Amniotic epithelial cell (primary cell): ENCODE measurements around the gene ADGRB3.

Experiments
- DNase-seq: peaks from one replicate; pipeline ENCODE4 v3.0.0-alpha.2; 2010; ENCODE audit warnings: low read depth

Gene ADGRB3

DNA sequence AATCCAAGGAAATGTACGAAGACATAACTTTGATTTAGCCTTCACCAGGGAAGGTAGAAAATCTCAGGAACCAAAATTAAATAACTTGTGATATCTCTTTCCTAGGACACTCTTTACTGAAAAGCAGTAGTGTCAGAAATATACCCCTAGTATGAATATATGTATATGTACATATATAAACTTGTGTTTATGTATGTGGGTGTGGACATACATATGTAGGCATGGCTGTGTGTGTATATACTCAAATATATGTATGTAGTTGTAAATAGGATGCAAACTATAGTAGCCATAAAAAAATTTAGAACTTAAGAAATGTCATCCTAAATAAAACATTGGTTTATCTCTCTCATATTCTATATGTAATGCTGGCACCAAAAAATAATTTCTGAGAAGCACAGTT is 500.8 kb downstream of the ADGRB3 start:
- DNase-seq = no peak

DNA sequence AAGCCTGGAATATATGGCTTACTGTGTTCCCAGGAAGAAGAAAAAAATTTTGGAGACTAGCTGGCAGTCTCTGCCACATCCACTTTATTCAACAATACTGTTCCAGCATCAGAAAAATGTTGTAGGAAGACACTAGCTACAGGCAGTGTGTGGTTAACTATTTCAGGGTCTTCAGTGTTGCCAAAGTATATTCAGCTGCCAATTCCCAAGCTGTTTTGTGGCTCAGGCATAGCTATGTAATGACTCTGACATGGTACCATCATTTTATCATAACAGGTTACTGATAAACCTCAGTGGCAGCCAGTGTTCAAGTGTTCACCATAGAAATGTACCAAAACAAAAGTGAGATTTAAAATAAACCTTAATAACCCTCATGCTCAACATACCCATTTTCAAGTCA is 503.1 kb downstream of the ADGRB3 start:
- DNase-seq = no peak

DNA sequence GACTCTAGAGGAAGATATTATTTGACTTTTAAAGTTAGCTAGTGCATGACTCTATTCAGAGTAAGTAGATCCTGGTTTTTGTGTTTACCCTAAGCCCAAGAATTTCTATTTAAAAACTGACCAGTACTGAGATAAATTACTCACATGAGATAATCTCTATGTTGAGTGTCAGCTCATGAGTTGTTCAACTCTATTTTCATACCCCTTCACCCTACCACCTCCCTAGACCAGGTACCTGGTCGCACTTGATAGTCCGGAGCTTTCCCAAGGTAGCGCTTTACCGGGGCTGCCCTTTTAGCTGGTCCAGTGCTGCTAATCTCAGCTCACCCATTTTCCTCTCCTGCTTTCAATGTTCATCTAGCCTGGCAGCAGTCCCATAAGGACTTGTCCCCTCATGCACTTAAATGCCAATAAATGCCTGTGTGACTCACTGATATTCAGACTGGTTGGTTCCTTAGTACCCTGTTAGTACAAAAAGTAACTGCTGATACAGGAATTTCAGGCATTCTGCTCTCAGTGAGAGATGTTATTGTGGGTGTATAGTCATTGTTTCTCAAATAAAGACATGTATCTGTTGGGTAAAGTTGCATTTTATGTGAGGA is 503.9 kb downstream of the ADGRB3 start:
- no peak for DNase-seq

DNA sequence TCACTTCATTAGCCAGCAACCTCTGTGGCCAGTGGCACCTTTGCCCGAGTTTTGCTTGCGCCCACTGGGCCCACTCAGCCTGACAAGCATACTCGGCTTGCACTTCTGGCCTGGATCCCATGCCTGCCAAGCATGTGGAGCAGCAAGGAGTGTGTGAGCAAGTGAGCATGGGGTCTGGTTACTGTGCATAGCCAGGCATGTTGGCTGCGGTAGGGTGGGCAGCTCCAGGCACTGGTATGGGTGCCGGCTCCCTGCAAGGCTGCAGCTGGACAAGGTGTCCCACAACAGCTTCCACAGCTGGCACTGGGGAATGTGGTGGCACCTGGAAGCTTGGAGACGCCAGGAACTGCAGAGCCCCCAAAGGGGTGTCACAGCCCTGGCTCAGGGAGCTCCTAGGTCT is 510.0 kb downstream of the ADGRB3 start:
- no peak for DNase-seq

DNA sequence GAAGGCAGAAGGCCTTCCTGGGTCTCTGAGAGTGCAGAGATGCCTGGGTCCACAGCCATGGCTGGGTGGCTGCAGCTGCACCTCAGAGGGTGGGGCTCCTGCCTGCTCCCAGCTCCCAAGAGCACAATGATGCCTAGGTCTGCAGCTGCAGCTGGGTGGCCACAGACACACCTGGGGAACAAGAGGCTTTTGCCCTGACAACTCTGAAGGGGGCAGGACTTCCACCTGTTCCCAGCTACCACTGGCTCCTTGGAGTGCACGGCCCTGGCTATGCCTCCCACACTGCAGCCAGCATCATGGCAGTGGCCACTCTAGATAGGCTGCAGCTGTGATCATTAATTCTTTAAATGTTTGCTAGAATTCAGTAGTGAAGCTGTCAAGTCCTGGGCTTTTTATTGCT is 511.3 kb downstream of the ADGRB3 start:
- DNase-seq = no peak

DNA sequence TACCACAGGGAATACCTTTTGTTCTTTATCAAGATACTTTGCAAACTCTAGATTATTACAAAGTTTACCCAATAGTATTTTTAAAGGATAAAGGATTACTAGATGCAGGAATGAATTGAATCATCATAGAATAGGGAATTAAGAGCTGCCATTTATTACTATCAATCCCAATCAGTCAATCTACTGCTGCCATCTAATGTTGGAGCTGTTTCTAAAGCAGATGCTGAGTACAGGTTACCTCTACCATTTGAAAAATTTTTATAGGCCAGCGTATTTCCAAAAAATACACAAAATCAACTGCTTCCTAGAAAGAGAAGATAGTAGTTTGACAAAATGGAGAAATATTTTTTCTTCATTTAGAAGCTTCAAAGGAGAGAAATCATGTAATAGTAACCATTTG is 520.4 kb downstream of the ADGRB3 start:
- no peak for DNase-seq

DNA sequence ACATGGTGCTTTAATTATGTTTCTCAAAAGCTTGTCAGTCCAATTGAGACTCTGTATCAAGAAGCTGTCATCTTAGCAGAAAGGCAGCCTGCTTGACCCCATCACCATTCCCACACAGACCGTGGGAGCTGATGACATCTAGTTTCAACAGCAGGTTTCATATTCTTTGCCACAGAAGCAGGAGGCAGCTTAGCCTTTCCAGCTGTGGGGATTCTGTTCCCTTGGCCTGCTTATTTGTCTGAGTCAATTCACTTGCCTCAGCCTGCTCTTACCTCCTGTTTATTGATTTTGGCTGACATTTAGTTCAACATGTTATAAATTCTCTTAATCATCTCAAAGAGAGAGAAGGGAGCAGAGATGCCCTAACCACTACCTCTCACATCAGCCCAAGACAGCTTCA is 527.7 kb downstream of the ADGRB3 start:
- DNase-seq = no peak

DNA sequence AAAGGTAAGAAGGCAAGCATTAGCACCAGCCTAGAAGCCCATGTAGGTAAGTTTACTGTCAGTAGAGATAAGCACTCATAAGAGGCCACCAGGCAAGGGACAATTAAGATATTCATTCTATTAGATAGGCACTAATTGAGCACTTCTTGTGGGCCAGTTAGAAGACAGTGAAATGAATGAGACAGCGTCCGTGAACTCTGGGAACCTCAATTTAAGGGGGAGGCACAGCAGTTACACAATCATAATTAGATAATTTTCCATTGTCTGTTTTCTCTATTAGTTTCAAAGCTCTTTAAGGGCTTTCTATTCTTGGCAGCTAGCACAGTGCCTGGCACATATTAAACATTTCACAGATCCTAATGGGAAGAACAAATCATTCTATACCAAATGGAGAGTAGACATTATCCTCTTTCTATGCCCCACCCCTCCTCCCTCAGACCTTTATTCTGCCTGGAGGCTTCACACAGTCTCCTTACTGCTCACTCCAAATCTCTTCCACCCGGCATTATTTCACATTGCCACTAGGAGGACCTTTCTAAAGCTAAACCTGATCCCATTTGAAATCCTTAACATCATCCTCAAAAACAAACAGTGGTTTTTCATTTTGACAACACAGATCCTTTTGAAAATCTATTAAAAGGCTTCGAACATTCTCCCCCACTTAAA is 529.6 kb downstream of the ADGRB3 start:
- DNase-seq = no peak

DNA sequence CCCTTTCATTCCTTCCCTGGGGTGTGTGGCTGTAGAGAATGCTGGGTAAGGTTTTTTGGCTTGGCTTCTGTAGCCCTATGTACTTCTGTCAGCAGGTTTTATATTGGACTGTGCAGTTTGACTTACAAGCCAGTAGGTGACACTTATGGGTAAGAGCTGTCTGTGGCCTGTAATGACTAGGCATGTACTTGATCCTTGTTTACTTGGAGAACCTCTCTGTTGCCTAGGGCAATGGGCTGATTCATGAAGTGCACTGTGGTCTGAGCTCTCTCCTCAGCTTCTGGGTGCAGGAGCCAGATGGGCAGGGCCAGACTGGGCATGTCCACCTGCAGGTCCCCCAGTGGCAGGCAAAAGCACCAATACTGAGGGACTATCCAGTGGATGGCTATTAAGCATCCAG is 544.6 kb downstream of the ADGRB3 start:
- no peak for DNase-seq

DNA sequence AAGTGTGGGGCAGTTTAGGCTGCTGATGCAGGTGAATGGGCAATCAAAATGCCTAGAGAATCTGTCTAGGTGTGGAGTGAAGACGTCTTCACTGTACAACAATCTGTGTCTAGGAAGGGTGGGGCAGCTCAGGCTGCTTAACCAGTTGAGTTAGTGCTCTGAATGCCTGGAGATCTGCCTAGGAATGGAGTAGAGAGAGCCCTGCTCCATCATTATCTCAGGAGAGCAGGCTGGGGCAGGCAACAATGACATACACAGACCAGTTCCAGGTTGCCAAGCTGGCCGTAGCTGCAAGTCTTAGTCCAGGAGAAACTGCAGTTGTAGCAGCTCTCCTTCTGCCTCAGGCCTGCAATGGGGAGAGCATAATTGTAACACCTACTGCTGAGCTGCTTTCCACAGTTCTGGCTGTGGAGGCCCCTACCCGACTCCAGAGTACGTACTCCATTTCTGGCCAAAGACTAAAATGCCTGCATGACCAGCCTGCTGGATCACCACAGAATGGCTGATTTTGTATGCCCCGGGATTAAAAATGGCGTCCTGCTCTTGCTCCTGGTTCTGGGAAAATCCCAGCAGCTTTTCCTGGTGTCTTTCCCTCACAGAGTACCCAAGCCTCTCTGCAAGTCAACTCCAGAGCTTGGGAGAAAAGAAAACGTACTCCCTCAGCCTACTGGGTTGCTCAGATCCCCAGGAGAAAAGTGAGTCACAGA is 545.4 kb downstream of the ADGRB3 start:
- DNase-seq = no peak

DNA sequence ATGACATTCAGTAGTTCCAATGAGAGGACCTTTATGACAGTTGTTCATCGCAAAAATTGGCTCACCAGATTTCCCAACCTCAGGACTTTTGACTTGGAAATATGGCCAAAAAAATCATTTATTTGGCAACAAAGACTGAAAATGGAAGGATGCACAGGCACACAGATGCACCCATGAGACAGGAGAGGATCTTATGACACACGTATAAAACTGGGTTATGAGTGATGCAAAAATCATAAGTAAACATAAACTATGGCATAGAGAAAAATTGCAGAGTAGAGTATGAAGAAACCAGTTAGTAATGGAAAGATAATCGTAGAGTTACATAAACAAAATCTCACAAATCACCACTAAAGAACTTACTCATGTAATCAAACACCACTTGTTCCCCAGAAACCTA is 546.9 kb downstream of the ADGRB3 start:
- DNase-seq = no peak

DNA sequence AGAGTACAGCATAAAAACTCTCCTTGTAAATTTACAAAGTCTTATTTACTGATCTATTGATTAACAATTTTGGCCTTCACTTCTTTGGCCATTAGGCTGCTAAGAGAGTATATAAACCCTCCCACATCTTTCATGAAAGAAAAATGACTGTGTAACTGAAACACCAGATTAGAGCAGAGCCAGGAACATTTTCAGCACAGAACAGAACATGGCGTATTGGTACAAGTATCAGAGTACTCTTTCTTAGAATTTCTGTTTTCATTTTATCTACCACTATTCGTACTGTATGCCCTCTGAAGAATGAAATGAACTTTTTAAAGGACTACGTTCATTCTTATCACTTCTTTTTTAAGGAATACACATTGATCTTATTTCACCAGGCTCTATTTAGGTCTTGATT is 550.2 kb downstream of the ADGRB3 start:
- DNase-seq = no peak

DNA sequence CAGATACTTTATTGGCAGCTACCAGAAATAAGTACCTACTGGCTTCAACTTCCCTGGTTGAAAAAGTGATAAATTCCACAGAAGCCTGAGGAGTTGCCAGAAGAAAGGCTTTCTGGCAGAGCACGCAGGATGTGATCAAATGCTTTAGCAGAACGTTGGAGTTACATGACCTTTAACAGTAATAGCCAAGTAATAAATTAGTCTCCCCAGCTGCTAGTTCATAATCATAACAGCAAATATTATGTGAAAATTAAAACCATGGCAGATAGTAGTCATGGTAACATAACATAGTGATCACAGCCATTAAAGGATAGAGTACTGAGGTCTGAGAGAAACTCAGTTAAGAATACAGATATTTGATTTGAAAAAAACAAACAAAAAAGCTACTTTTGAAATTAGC is 567.7 kb downstream of the ADGRB3 start:
- DNase-seq = no peak

DNA sequence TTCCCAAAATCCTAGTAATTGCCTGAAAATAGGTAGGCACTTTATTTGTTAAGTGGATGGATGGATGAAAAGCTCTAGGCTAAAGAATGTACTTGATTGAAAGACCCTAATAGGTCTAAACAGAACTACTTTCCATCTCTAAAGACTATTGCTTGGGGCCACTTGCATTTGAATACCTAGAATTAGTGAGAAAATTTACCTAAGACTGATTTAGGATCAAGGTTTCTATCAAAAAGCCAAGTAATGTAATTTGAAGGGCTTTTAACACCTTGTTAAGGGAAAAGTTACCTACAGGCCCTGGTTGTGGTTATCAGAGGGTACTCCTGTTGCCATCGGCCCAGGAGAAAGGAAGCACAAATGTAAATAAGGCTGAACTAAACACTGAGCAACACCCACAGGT is 581.0 kb downstream of the ADGRB3 start:
- no peak for DNase-seq

DNA sequence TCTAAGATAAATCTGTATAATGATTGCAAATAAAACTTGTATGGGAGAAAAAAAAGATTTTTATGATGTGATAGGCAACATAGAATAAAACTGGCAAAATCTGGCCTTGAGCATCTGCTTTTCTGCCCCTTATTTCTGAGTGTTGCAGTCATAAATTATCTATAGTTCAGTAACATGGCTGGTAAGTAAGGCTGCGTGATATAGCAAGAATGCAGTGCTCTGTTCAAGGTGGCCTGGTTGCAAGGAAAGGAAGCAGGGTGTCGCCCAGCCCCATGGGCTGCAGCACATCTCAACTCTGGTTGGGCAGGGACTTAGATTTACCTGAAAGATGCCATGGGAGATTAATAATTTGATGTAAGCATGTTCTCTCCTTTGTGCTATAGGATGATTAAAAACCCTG is 582.3 kb downstream of the ADGRB3 start:
- no peak for DNase-seq

DNA sequence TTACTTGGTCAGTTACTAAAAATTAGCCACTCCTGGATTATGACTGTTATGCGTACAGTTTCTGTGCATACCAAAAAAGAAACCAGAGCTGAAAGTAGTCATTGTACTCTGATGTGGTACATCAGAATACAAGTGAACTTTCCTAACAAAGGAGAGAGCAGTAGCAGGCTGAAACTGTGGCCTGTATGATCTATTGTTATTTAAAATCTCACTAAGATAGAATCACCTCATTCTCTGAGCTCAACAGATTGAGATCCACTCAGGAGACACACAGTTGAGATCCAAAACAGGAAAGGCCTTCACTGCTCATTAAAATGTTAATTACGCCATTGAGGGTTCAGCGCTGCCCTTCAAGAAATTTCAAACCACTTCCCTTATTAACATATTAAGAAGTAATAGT is 585.3 kb downstream of the ADGRB3 start:
- DNase-seq = no peak

DNA sequence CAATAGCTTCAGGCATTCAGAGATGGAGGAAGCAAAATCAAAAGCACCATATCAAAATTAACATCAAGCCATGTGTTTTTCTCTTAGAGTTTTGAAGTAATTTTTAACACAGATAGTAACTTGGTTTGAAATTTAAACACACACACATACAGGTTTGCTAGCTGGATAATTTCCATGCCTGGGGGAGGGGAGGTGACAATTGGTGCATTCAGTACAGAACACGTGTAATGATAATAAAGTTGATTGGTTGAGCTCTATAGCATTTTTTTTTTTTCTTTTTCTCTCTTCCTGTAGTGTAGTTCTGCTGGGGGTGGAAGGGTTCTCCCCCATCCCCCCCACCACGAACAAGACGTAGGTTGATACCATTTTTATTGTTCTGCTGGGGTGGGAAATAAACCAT is 596.9 kb downstream of the ADGRB3 start:
- no peak for DNase-seq

DNA sequence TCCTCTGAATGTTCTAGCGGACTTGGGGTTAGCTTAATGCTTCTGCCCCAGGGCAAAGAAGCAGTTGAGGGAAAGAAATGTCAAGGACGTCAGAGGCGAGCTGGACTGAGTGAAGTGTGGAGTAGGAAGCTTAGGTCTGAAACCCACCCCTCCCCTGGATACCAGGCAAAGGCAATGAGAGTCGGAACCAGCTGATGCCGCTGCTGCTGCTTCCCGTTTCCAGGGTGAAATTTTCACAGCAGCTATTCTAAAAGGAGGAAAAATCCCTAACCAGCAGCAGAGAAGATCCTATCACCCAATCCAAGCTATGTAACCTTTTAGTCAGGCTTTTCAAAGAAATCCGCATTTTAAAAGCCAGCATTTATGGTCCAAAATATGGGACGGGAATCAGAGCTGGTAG is 597.4 kb downstream of the ADGRB3 start:
- no peak for DNase-seq

DNA sequence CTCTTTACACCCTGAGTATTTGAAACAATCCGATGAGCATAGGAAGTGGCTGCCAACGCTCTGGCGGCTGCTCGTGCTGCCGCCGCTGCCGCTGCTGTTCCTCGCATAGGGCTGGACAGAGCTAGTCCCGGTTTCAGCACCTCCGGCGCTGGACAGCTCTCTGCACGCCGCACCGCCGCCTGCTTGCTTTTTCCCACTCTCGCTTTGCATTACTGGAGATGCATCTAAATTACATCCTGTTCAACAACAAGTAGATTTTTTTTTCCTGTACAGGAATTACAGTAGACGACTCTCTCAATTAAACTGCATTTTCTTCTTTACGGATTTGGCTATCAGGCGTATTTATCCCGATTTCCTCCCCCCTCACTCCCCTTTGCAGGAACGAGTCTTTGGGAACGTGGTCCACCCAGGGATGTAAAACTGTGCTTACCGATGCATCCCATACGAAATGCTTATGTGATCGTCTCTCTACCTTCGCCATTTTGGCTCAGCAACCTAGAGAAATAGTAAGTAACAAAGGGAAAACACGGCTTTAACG is 597.9 kb downstream of the ADGRB3 start:
- DNase-seq = peak; percentile 43

DNA sequence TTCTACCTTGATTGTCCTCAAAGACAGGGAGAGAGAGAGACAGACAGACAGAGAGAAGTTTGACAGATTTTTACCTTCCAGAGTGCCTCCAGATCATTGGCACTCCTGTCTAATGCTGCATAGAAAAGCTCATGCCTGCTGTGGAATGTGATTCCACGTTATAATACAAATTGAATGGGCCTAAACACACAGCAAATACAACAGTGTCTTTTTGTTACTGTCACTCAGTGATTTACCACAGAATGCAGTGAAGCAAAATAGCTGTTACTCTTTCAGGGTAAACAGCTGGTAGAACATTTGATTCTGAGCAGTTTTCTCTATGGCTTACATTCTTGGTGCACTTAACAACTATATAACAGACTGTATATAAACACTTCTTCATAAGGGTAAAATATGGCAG is 603.0 kb downstream of the ADGRB3 start:
- no peak for DNase-seq

DNA sequence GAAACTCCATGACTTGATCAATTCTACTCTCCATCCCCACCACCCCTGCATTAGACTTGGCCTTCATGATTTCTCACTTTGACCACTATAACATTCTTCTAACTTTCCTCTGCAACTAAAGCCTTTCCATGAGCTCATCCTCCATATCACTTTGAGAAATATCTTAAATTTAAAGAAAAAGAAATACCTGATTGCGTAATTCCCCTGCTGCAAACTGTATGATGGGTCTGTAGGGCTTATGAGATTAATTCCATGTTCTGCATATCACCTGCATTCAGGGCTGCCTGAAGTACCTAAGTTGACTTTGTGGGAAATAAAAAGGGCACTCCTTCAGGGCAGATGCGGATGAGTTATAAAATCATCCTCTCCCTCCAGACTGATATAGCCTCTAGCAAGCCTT is 611.9 kb downstream of the ADGRB3 start:
- no peak for DNase-seq

DNA sequence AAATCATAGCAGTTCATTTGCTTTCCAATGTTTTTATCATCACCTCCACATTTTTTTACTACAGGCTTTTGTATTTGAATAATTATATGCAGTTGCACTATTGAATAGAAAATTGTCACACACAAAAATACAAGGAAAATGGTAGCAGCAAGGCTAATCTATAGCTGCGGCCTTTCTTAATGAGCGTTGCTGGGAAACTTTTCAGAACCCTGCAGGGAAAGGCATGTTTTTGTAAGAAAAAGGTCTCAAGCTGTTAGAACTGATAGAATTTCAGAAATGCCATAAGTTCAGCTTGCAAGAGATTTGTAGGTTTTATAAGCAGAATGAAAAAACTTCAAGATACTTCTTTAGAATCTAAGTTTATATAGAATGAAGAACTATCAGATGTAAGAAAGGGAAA is 625.9 kb downstream of the ADGRB3 start:
- DNase-seq = no peak

DNA sequence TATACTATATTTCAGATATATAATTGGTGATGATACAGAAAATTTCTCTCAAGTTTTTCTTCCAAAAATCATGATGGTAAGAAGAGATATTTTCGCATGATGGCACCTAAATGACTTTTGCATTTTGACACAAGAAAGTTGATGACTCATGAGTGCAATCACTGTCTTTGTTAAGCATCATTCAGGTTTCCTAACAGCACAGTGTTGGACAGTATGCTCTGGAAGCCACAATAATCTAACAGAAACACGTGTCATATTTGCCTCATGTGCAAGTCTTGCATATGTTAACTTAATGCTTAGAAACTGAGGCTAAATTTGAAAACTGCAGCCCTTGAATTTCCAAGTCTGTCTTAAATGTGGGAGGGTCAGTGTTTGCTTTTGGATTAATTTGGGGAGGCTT is 628.2 kb downstream of the ADGRB3 start:
- DNase-seq = no peak

DNA sequence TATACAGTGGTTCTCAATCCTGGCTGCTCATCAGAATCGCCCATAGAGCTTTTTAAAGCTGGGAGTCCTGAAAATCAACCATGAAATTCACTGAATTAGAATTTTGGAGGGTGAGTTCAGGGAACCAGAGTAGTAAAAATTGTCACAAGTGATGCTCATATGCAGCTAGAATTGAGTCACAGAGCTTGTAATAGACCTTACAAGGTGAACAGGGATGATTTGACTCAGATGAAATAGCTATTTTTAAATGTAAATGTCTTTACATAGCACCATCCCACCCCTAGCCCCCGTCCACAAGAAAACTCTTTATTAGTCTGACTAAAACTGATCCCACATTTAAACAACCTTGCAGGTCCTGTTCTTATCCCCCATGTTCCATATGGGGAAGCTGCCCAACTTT is 630.0 kb downstream of the ADGRB3 start:
- no peak for DNase-seq
